ENCODE measurements around the gene BLZF1.

- TF ChIP-seq CTCF (IDR thresholded peaks at IDR 0.05; ENCODE audit: low read depth, low read length) (no peak), EZH2phosphoT487 (IDR thresholded peaks at IDR 0.05; ENCODE audit: low read depth) (no peak)
Measured at GRCh38 chr1:169361281-169361680, 6.7 kb upstream of the BLZF1 start.

Measured in OCI-LY3 (cell line).